Lung (tissue), 12 donors: ENCODE results near the gene WDR35. TPM values are rescaled to one million over a fixed set of nuclear protein-coding genes. Genes with fewer than 3 reads are reported as not detected.

ENCODE experiments used
- ATAC-seq: fragments of 200-7000 bp; cut with Tn5 transposase; one replicate; pipeline ENCODE4 v1.9.1; 2020; ENCODE audit warnings: moderate number of reproducible peaks; ENCODE audit not compliant: insufficient read depth, low FRiP score
- DNase-seq, 3 donors: peaks; one replicate each; pipeline ENCODE4 v3.0.0-alpha.2; 2013 to 2017
- H3K27ac ChIP-seq, 2 donors: one replicate each; pipeline ENCODE4 v1.5.1; 2013; ENCODE audit warnings: mild to moderate bottlenecking in 2 of 2, moderate library complexity in 2 of 2, control low read depth in 1 of 2, inconsistent platforms in 1 of 2, low read depth in 1 of 2, low read length in 1 of 2
- H3K27me3 ChIP-seq, 3 donors: one replicate each; pipeline ENCODE4 v1.5.1; 2013; ENCODE audit warnings: low read length in 2 of 3; ENCODE audit not compliant: control insufficient read depth in 3 of 3, insufficient read depth in 3 of 3
- H3K36me3 ChIP-seq, 4 donors: one replicate each; pipeline ENCODE4 v1.5.1; 2013; ENCODE audit warnings: low read length in 4 of 4, mild to moderate bottlenecking in 1 of 4, moderate library complexity in 1 of 4; ENCODE audit not compliant: control insufficient read depth in 4 of 4, insufficient read depth in 4 of 4
- H3K4me1 ChIP-seq, 5 donors: one replicate each; pipeline ENCODE4 v1.5.1; 2013; ENCODE audit warnings: low read length in 5 of 5, mild to moderate bottlenecking in 2 of 5, moderate library complexity in 1 of 5; ENCODE audit not compliant: control insufficient read depth in 5 of 5, insufficient read depth in 5 of 5
- H3K4me3 ChIP-seq: one replicate; pipeline ENCODE4 v1.5.1; 2013; ENCODE audit warnings: mild to moderate bottlenecking, control low read depth, moderate library complexity
- H3K9ac ChIP-seq, 2 donors: one replicate each; pipeline ENCODE4 v1.5.1; 2013; ENCODE audit warnings: low read length in 2 of 2, control low read depth in 1 of 2; ENCODE audit not compliant: insufficient read depth in 1 of 2
- H3K9me3 ChIP-seq, 4 donors: one replicate each; pipeline ENCODE4 v1.5.1; 2013; ENCODE audit warnings: low read length in 3 of 4, mild to moderate bottlenecking in 1 of 4, moderate library complexity in 1 of 4; ENCODE audit not compliant: control insufficient read depth in 4 of 4, insufficient read depth in 3 of 4
- CTCF ChIP-seq: IDR thresholded peaks from 2 replicates; pipeline ENCODE4 v1.5.1; 2012; ENCODE audit warnings: mild to moderate bottlenecking; ENCODE audit errors: control extremely low read depth, extremely low read depth
- WGBS, 2 donors: extraction: QIAGEN DNeasy Blood & Tissue Kit; methylation state at CpG; one replicate each; pipeline ENCODE4 v1.1.7; 2013; 5-methylcytosine and 5-hydroxymethylcytosine counted together
- polyA plus RNA-seq, 2 donors: library from polyadenylated mRNA; stranded (reverse); fragments of 200-250 nt; gene quantifications; one replicate each; pipeline ENCODE4 v1.2.1, GENCODE V29; 2013
- total RNA-seq, 2 donors: library from RNA; depleted of rRNA in 1 of 2; stranded (reverse); fragments of >200 nt in 1 of 2; gene quantifications; one replicate each; pipeline ENCODE4 v1.2.1, GENCODE V29; 2014 to 2021
- donor health status: control.
- donor health status: control.
- donor health status: Bipolar disorder and iron deficiency.
- donor health status: healthy.
- donor health status: DM: yes; HTN: yes; CAD: no.

Gene WDR35
- total and polyA plus RNA-seq, 4 donors, result 2.8 to 25.9 (median 9.0) TPM

- Histone ChIP-seq H3K4me1 (peaks cover 0 to 15% (median 4%) of the 10 kb centered on the region in 5 donors), H3K4me3 (peak within 1 kb of the TSS; percentile 28), H3K9me3 (peaks cover 0 to 2% (median 0%) of the 10 kb centered on the region in 4 donors), H3K27me3 (peaks cover 0 to 2% (median 0%) of the 10 kb centered on the region in 3 donors), H3K36me3 (no peaks in the 10 kb centered on the region), H3K9ac (peak within 1 kb of the TSS in 1 of 2 donors; percentile 13), H3K27ac (peak within 1 kb of the TSS in 1 of 2 donors; percentile 55)
- TF ChIP-seq CTCF, result no peak
- DNase-seq, result peak; percentile 44 to 61 (median 59)
- 0 to 2% methylated on average over 70 to 87 of the region's 87 CpGs for WGBS, 2 donors
- ATAC-seq, result peak; percentile 88
Observed at GRCh38 chr2:20012282-20013125, 22.6 kb upstream of the WDR35 start, which contains the start of gene MATN3. Gene MATN3 (minus strand): TSS chr2:20012668. CDS start chr2:20012631, 37 bp downstream.

GRCh38 chr2:20012032-20012281 is 22.1 kb upstream of the WDR35 start:
- no peaks in the 10 kb centered on the region for H3K36me3 ChIP-seq
- ATAC-seq (no peak), DNase-seq (no peak)
- peaks cover 0 to 2% (median 0%) of the 10 kb centered on the region in 4 donors for H3K9me3 ChIP-seq
- TF ChIP-seq CTCF, result no peak
- peaks cover 0 to 15% (median 4%) of the 10 kb centered on the region in 5 donors for H3K4me1 ChIP-seq
- H3K9ac ChIP-seq, result no peak overlapping the region
- H3K27ac ChIP-seq, result no peak overlapping the region
- H3K4me3 ChIP-seq, result peak overlapping the region; percentile 28
- peaks cover 0 to 2% (median 0%) of the 10 kb centered on the region in 3 donors for H3K27me3 ChIP-seq
- WGBS, 2 donors, result 33 to 43% methylated on average over 4 of the region's 4 CpGs

GRCh38 chr2:20011276-20012031 is 21.5 kb upstream of the WDR35 start:
- H3K27ac ChIP-seq, result no peak overlapping the region
- 87 to 89% methylated on average over 14 of the region's 14 CpGs for WGBS, 2 donors
- H3K4me1 ChIP-seq, result peaks cover 0 to 15% (median 4%) of the 10 kb centered on the region in 5 donors
- H3K9me3 ChIP-seq, result peaks cover 0 to 2% (median 0%) of the 10 kb centered on the region in 4 donors
- no peak overlapping the region for H3K4me3 ChIP-seq
- TF ChIP-seq CTCF, result no peak
- peaks cover 0 to 2% (median 0%) of the 10 kb centered on the region in 3 donors for H3K27me3 ChIP-seq
- DNase-seq, result no peak
- no peak for ATAC-seq
- no peak overlapping the region for H3K9ac ChIP-seq
- H3K36me3 ChIP-seq, result no peaks in the 10 kb centered on the region
